Measurements from ENCODE around the gene DKK1.

DKK1 gene

DNA sequence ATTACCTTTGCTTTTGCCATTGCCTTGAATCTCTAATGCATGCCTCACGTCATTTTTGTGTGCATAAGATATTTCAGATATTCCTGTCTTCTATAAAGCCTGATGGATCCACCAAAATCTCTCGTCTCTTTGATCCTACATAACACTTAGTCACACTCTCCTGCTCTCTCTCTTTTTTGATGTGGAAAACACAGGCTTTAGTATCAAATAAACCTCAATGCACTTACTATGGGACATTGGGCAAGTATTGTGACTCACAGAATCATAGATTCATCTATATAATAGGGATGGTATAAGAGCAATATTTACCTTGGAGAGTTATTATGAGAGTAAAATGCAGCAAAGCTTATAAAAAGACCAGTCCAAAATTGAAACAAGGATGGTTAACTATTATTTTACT is 39.1 kb downstream of the DKK1 start:
- H2AK5ac ChIP-seq (ENCODE audit: low read length, severe bottlenecking): no peak overlapping the region
- no peak overlapping the region for H4K8ac ChIP-seq (ENCODE audit: low read length)
- H3K79me1 ChIP-seq (replicated peaks; ENCODE audit: low read length, poor library complexity, severe bottlenecking): no peaks in the 10 kb centered on the region
- H2BK5ac ChIP-seq (ENCODE audit: low read depth, low read length, poor library complexity, severe bottlenecking): no peak overlapping the region
- no peak overlapping the region for H3K18ac ChIP-seq (ENCODE audit: low read depth in 1 of 2, low read length in 2 of 2)
- H3K4me1 ChIP-seq (ENCODE audit: control insufficient read depth, insufficient read depth, low read depth, low read length): peaks cover 2% of the 10 kb centered on the region
- no peaks in the 10 kb centered on the region for H3K27me3 ChIP-seq (ENCODE audit: control insufficient read depth in 1 of 2, insufficient read depth in 1 of 2, low read length in 2 of 2)
- H3K23ac ChIP-seq (ENCODE audit: low read length in 2 of 2): no peak overlapping the region
- WGBS: 96% methylated on average over 2 of the region's 2 CpGs
- H4K91ac ChIP-seq (ENCODE audit: low read length): no peak overlapping the region
- H3K27ac ChIP-seq (ENCODE audit: low read length, poor library complexity, severe bottlenecking): no peak overlapping the region
- no peak overlapping the region for H3K4me2 ChIP-seq (ENCODE audit: low read length, poor library complexity, severe bottlenecking)
- no peak overlapping the region for H3K14ac ChIP-seq (ENCODE audit: low read length in 2 of 2)
- no peak overlapping the region for H3K9ac ChIP-seq (ENCODE audit: low read length)
- H2BK15ac ChIP-seq (ENCODE audit: low read depth, poor library complexity, severe bottlenecking): no peak overlapping the region
- no peak overlapping the region for H2BK120ac ChIP-seq (ENCODE audit: low read depth, low read length)
- DNase-seq: no peak
- H3K4me3 ChIP-seq (ENCODE audit: insufficient read depth in 1 of 2, low read depth in 1 of 2, low read length in 2 of 2): no peak overlapping the region
- H2BK12ac ChIP-seq (ENCODE audit: low read length in 2 of 2): no peak overlapping the region
- no peaks in the 10 kb centered on the region for H3K9me3 ChIP-seq (ENCODE audit: control insufficient read depth, low read length)
- H3K4ac ChIP-seq (ENCODE audit: low read depth in 1 of 2, low read length in 2 of 2): no peak overlapping the region
- no peaks in the 10 kb centered on the region for H3K36me3 ChIP-seq (ENCODE audit: control insufficient read depth in 1 of 2, insufficient read depth in 2 of 2, low read depth in 1 of 2, low read length in 2 of 2)
- H2AFZ ChIP-seq (ENCODE audit: low read depth, low read length): no peak overlapping the region

DNA sequence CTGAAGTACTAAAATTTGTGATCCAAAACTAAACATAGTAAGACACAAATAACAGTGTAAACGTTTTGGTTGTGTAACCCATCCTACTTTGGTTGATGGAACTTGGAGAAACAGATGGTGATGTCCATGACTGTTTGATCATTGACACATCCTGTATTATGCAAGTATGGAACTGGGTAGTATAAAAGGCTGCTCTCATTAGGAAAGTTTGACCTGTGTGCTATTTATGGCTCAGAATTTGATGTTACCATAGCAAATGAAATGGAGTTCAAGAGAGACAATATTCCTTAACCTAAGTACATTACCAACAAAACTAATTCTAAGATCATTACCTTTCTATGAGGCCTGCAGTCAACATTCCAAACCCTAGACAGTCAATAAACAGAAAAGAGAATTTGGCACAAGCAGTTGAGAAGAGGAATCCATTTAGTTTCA is 39.9 kb downstream of the DKK1 start:
- no peak overlapping the region for H4K91ac ChIP-seq (ENCODE audit: low read length)
- DNase-seq: peak; percentile 91
- H4K8ac ChIP-seq (ENCODE audit: low read length): no peak overlapping the region
- no peak overlapping the region for H3K23ac ChIP-seq (ENCODE audit: low read length in 2 of 2)
- H3K27me3 ChIP-seq (ENCODE audit: control insufficient read depth in 1 of 2, insufficient read depth in 1 of 2, low read length in 2 of 2): no peaks in the 10 kb centered on the region
- H3K4ac ChIP-seq (ENCODE audit: low read depth in 1 of 2, low read length in 2 of 2): no peak overlapping the region
- H3K18ac ChIP-seq (ENCODE audit: low read depth in 1 of 2, low read length in 2 of 2): no peak overlapping the region
- no peak overlapping the region for H2AFZ ChIP-seq (ENCODE audit: low read depth, low read length)
- no peak overlapping the region for H3K27ac ChIP-seq (ENCODE audit: low read length, poor library complexity, severe bottlenecking)
- H3K14ac ChIP-seq (ENCODE audit: low read length in 2 of 2): no peak overlapping the region
- H2BK120ac ChIP-seq (ENCODE audit: low read depth, low read length): no peak overlapping the region
- H3K79me1 ChIP-seq (replicated peaks; ENCODE audit: low read length, poor library complexity, severe bottlenecking): no peaks in the 10 kb centered on the region
- H3K9me3 ChIP-seq (ENCODE audit: control insufficient read depth, low read length): no peaks in the 10 kb centered on the region
- no peaks in the 10 kb centered on the region for H3K4me1 ChIP-seq (ENCODE audit: control insufficient read depth, insufficient read depth, low read depth, low read length)
- no peaks in the 10 kb centered on the region for H3K36me3 ChIP-seq (ENCODE audit: control insufficient read depth in 1 of 2, insufficient read depth in 2 of 2, low read depth in 1 of 2, low read length in 2 of 2)
- H2BK5ac ChIP-seq (ENCODE audit: low read depth, low read length, poor library complexity, severe bottlenecking): no peak overlapping the region
- no peak overlapping the region for H2AK5ac ChIP-seq (ENCODE audit: low read length, severe bottlenecking)
- no peak overlapping the region for H2BK12ac ChIP-seq (ENCODE audit: low read length in 2 of 2)
- H2BK15ac ChIP-seq (ENCODE audit: low read depth, poor library complexity, severe bottlenecking): no peak overlapping the region
- H3K4me3 ChIP-seq (ENCODE audit: insufficient read depth in 1 of 2, low read depth in 1 of 2, low read length in 2 of 2): no peak overlapping the region
- H3K4me2 ChIP-seq (ENCODE audit: low read length, poor library complexity, severe bottlenecking): no peak overlapping the region
- 40% methylated on average over 1 of the region's 1 CpG for WGBS
- peak overlapping the region; percentile 48 for H3K9ac ChIP-seq (ENCODE audit: low read length)

GRCh38 chr10:52357971-52358370 is 43.9 kb downstream of the DKK1 start:
- Histone ChIP-seq H3K4ac (ENCODE audit: low read depth in 1 of 2, low read length in 2 of 2) (no peak overlapping the region), H3K9me3 (ENCODE audit: control insufficient read depth, low read length) (no peaks in the 10 kb centered on the region), H3K18ac (ENCODE audit: low read depth in 1 of 2, low read length in 2 of 2) (no peak overlapping the region), H3K79me1 (replicated peaks; ENCODE audit: low read length, poor library complexity, severe bottlenecking) (no peaks in the 10 kb centered on the region), H2AK5ac (ENCODE audit: low read length, severe bottlenecking) (no peak overlapping the region), H3K27ac (ENCODE audit: low read length, poor library complexity, severe bottlenecking) (no peak overlapping the region), H3K4me2 (ENCODE audit: low read length, poor library complexity, severe bottlenecking) (no peak overlapping the region), H4K91ac (ENCODE audit: low read length) (no peak overlapping the region), H3K9ac (ENCODE audit: low read length) (no peak overlapping the region), H2BK120ac (ENCODE audit: low read depth, low read length) (no peak overlapping the region), H2BK12ac (ENCODE audit: low read length in 2 of 2) (no peak overlapping the region), H3K14ac (ENCODE audit: low read length in 2 of 2) (no peak overlapping the region), H4K8ac (ENCODE audit: low read length) (no peak overlapping the region), H3K36me3 (ENCODE audit: control insufficient read depth in 1 of 2, insufficient read depth in 2 of 2, low read depth in 1 of 2, low read length in 2 of 2) (no peaks in the 10 kb centered on the region), H3K4me1 (ENCODE audit: control insufficient read depth, insufficient read depth, low read depth, low read length) (no peaks in the 10 kb centered on the region), H2BK5ac (ENCODE audit: low read depth, low read length, poor library complexity, severe bottlenecking) (no peak overlapping the region), H2AFZ (ENCODE audit: low read depth, low read length) (no peak overlapping the region), H3K23ac (ENCODE audit: low read length in 2 of 2) (no peak overlapping the region), H3K4me3 (ENCODE audit: insufficient read depth in 1 of 2, low read depth in 1 of 2, low read length in 2 of 2) (no peak overlapping the region), H3K27me3 (ENCODE audit: control insufficient read depth in 1 of 2, insufficient read depth in 1 of 2, low read length in 2 of 2) (no peaks in the 10 kb centered on the region), H2BK15ac (ENCODE audit: low read depth, poor library complexity, severe bottlenecking) (no peak overlapping the region)
- peak; percentile 50 for DNase-seq
- WGBS: 36% methylated on average over 2 of the region's 2 CpGs

- H3K4me1 ChIP-seq (ENCODE audit: control insufficient read depth, insufficient read depth, low read depth, low read length): no peaks in the 10 kb centered on the region
- H4K8ac ChIP-seq (ENCODE audit: low read length): no peak overlapping the region
- no peak overlapping the region for H2AFZ ChIP-seq (ENCODE audit: low read depth, low read length)
- no peak for DNase-seq
- H3K14ac ChIP-seq (ENCODE audit: low read length in 2 of 2): no peak overlapping the region
- no peak overlapping the region for H3K4me2 ChIP-seq (ENCODE audit: low read length, poor library complexity, severe bottlenecking)
- H2AK5ac ChIP-seq (ENCODE audit: low read length, severe bottlenecking): no peak overlapping the region
- no peak overlapping the region for H3K4me3 ChIP-seq (ENCODE audit: insufficient read depth in 1 of 2, low read depth in 1 of 2, low read length in 2 of 2)
- H2BK12ac ChIP-seq (ENCODE audit: low read length in 2 of 2): no peak overlapping the region
- WGBS: no CpG with 5 or more reads among the region's 1 CpG
- no peak overlapping the region for H2BK5ac ChIP-seq (ENCODE audit: low read depth, low read length, poor library complexity, severe bottlenecking)
- no peaks in the 10 kb centered on the region for H3K79me1 ChIP-seq (replicated peaks; ENCODE audit: low read length, poor library complexity, severe bottlenecking)
- H3K9ac ChIP-seq (ENCODE audit: low read length): no peak overlapping the region
- no peaks in the 10 kb centered on the region for H3K36me3 ChIP-seq (ENCODE audit: control insufficient read depth in 1 of 2, insufficient read depth in 2 of 2, low read depth in 1 of 2, low read length in 2 of 2)
- no peak overlapping the region for H2BK120ac ChIP-seq (ENCODE audit: low read depth, low read length)
- H3K27ac ChIP-seq (ENCODE audit: low read length, poor library complexity, severe bottlenecking): no peak overlapping the region
- no peaks in the 10 kb centered on the region for H3K27me3 ChIP-seq (ENCODE audit: control insufficient read depth in 1 of 2, insufficient read depth in 1 of 2, low read length in 2 of 2)
- no peak overlapping the region for H3K18ac ChIP-seq (ENCODE audit: low read depth in 1 of 2, low read length in 2 of 2)
- H3K4ac ChIP-seq (ENCODE audit: low read depth in 1 of 2, low read length in 2 of 2): no peak overlapping the region
- H3K9me3 ChIP-seq (ENCODE audit: control insufficient read depth, low read length): no peaks in the 10 kb centered on the region
- H2BK15ac ChIP-seq (ENCODE audit: low read depth, poor library complexity, severe bottlenecking): no peak overlapping the region
- no peak overlapping the region for H4K91ac ChIP-seq (ENCODE audit: low read length)
- no peak overlapping the region for H3K23ac ChIP-seq (ENCODE audit: low read length in 2 of 2)
Observed at GRCh38 chr10:52359441-52359840, 45.4 kb downstream of the DKK1 start.

All from mesenchymal stem cell (in vitro differentiated cells and primary cell).